Measurements from ENCODE around the gene PECR. TPM values are rescaled to one million over a fixed set of nuclear protein-coding genes. Genes with fewer than 3 reads are reported as not detected.

Gene PECR
- total RNA-seq, 1 experiment from 2014 or later, result 15.3 TPM

DNA sequence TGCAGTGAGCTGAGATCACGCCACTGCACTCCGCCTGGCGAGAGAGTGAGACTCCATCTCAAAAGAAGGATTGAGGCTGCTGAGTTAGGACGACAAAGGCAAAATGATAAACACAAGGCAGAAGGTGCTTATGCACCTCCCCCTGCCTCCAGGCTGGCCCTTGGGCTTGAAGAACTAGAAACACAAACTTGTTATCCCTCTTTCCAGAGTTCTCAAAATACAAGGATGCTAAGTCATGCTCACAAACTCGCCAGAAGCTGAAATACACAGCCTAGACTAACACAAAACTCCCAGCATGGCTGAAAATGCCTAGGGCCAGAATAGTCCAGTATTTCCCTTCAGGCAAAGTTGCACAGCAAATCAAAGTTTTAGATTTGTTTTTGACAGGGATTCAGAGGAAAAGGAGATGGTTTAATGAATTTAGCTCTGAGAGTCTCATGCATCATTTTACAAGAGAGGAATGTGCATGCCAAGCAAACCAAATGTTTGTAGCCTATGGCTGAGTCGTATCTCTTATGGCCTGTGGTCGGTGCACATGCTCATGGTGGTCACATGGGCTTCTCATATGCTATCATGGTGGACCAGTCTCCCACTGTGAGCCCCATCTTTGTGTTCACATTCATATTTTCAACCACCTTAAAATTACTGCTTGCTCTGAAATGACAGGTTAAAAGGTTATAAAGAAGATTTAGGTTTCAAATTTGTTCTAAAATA, 52.0 kb downstream of the PECR start:
- Histone ChIP-seq H4K91ac (ENCODE audit: insufficient read length, low read depth, low read length) (no peak overlapping the region), H3K18ac (ENCODE audit: insufficient read length, low read depth, low read length) (no peak overlapping the region), H2AK5ac (ENCODE audit: insufficient read length, low read length) (no peak overlapping the region), H2AFZ (ENCODE audit: low read length) (no peak overlapping the region), H4K5ac (ENCODE audit: insufficient read length, low read depth, low read length) (no peak overlapping the region), H3K79me2 (ENCODE audit: insufficient read depth, low read length) (no peaks in the 10 kb centered on the region), H3K56ac (ENCODE audit: insufficient read length, low read depth, low read length) (no peak overlapping the region), H3K27ac (ENCODE audit: insufficient read length, low read depth, low read length) (no peak overlapping the region), H3K4me1 (ENCODE audit: insufficient read depth, low read length) (no peaks in the 10 kb centered on the region), H3K4ac (ENCODE audit: low read depth, low read length) (no peak overlapping the region), H2BK5ac (ENCODE audit: insufficient read length, low read length) (no peak overlapping the region), H3K4me2 (ENCODE audit: insufficient read depth, insufficient read length, low read length) (no peak overlapping the region), H2BK120ac (ENCODE audit: low read depth, low read length, poor library complexity, severe bottlenecking) (no peak overlapping the region), H4K8ac (replicated peaks; ENCODE audit: insufficient read length, low read depth, low read length) (no peak overlapping the region), H3K9me3 (ENCODE audit: control insufficient read depth, low read depth, low read length) (no peaks in the 10 kb centered on the region), H4K20me1 (ENCODE audit: control insufficient read depth, insufficient read depth, insufficient read length) (no peaks in the 10 kb centered on the region), H3K9ac (ENCODE audit: extremely low read depth, insufficient read length, low read length) (no peak overlapping the region), H3K14ac (ENCODE audit: insufficient read depth, low read length) (no peak overlapping the region), H3K79me1 (ENCODE audit: insufficient read depth, low read depth, low read length, poor library complexity, severe bottlenecking) (no peaks in the 10 kb centered on the region), H3K23ac (ENCODE audit: insufficient read length, low read depth, low read length) (no peak overlapping the region), H3K23me2 (ENCODE audit: insufficient read length, low read depth, low read length, poor library complexity, severe bottlenecking) (no peaks in the 10 kb centered on the region), H2BK12ac (ENCODE audit: insufficient read length, low read depth, low read length) (no peak overlapping the region), H2BK20ac (ENCODE audit: low read depth, low read length, poor library complexity, severe bottlenecking) (no peak overlapping the region), H3T11ph (ENCODE audit: low read length) (no peak overlapping the region), H3K27me3 (ENCODE audit: insufficient read depth, low read length) (no peaks in the 10 kb centered on the region), H2BK15ac (ENCODE audit: low read depth, low read length) (no peak overlapping the region)
- H3K36me3 Mint-ChIP-seq (ENCODE audit: insufficient read depth in 1 of 3, low read depth in 3 of 3), result peaks cover 5 to 17% (median 9%) of the 10 kb centered on the region in 3 experiments; a peak in 5 of 7 replicates
- H3K4me1 Mint-ChIP-seq, result 0 out of 4 replicates have a peak, but pooled peaks cover 0 to 4% of the 10 kb centered on the region in 2 experiments
- WGBS (ENCODE audit: extremely low coverage, insufficient read length, low lambda C conversion rate), result no CpG with 5 or more reads among the region's 7 CpGs
- DNase-seq, result no peak
- peak overlapping the region in 1 of 3 experiments; percentile 39; a peak in 1 of 7 replicates for H3K27ac Mint-ChIP-seq
- no peaks in the 10 kb centered on the region for H3K9me3 Mint-ChIP-seq
- H3K4me3 Mint-ChIP-seq, result no peak overlapping the region; a peak in 1 of 5 replicates
- TF ChIP-seq, protein P1, sequence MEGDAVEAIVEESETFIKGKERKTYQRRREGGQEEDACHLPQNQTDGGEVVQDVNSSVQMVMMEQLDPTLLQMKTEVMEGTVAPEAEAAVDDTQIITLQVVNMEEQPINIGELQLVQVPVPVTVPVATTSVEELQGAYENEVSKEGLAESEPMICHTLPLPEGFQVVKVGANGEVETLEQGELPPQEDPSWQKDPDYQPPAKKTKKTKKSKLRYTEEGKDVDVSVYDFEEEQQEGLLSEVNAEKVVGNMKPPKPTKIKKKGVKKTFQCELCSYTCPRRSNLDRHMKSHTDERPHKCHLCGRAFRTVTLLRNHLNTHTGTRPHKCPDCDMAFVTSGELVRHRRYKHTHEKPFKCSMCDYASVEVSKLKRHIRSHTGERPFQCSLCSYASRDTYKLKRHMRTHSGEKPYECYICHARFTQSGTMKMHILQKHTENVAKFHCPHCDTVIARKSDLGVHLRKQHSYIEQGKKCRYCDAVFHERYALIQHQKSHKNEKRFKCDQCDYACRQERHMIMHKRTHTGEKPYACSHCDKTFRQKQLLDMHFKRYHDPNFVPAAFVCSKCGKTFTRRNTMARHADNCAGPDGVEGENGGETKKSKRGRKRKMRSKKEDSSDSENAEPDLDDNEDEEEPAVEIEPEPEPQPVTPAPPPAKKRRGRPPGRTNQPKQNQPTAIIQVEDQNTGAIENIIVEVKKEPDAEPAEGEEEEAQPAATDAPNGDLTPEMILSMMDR (conservative IDR thresholded peaks at IDR 0.05), result no peak
- H3K27me3 Mint-ChIP-seq (ENCODE audit: low read depth), result no peaks in the 10 kb centered on the region

Measured in H9 (cell line).